Activated T-cell treated with anti-CD3 and anti-CD28 coated beads for 48 hours (primary cell): ENCODE measurements around the gene FITM1.
A peak's percentile ranks its signal among the peaks of the same experiment; 100 is the strongest.

Experiments
- DNase-seq: peaks from one replicate; pipeline ENCODE4 v3.0.0-alpha.2; 2020; ENCODE audit warnings: low read depth

The FITM1 gene

DNA sequence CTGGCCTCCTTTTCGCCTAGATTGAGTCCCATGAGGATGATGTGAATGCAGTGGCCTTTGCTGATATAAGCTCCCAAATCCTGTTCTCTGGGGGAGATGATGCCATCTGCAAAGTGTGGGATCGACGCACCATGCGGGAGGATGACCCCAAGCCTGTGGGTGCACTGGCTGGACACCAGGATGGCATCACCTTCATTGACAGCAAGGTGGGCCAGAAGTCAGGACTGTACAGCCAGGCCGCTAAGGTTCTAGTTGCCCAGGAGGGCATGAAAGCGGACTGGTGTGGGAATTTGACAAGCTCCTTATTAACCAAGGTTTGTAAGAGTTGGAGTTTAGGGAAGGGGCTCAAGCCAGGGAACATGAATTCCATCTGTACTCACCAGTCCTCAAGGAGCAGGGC, 10.8 kb upstream of the FITM1 start:
- no peak for DNase-seq

- DNase-seq: no peak
Measured at GRCh38 chr14:24121210-24121609, 9.2 kb upstream of the FITM1 start.

DNA sequence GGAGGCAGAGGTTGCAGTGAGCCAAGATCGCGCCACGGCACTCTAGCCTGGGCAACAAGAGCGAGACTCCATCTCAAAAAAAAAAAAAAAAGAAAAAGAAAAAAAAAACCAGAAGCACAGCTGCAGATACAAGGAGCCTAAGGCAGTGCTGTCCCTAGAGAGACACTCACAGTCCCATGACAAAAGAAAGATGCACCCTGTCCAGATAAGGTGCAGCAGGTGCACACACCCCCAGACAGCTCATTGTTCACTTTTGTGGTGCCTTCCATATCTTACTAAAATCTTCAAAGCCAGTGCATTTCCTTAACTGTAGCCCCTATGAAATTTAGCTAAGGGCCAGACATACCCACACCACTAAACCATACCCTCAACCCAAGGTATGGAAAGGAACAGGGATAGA, 8.0 kb upstream of the FITM1 start:
- no peak for DNase-seq

GRCh38 chr14:24122898-24123297, 7.6 kb upstream of the FITM1 start:
- no peak for DNase-seq

DNA sequence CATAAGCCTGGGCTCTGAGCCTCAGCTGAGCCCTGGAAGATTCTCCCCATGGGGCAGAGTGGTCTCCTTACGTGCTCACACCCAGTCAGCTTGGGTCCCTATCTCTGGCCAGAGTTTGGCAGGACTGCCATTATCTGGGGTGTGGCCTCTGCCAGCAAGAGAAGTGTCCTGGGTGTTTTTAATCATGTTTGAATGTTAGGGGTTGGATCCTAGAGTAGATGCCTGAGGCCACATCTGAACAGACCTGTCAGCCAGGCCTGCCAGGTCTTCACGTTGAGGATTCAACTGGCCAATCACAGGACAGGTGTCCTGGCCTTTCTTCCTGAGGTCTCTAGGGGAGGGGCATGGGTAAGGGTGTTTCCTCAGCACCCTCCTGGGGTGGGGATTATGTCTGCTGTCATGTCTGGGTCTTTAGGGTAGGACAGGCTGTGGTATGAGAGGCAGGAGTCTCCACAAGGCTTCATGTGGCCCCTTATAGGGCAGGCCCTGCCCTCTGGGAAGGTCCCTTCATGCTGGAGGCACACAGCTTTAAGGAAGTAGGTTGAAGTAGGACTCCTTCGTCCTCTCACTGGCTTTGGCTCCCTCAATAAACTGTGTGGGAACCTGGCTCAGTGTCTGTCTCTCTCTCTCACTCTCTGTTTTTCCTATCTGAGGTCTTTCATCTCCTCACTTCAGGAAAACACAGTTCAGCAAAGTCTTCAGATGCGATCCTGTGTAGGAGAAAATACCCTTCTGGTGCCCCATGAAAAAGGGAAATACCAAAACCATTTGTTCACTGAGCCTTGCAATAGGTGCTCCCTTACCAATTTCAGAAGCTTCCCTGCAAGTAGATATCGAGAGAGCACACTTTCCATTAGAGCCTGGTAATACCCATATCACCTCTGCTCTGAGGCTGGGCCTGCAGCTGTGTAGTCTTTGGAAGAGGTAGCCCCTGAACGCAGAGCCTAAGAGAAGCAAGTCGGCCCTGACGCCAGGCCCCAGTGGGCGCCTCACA, 6.7 kb upstream of the FITM1 start:
- no peak for DNase-seq

DNA sequence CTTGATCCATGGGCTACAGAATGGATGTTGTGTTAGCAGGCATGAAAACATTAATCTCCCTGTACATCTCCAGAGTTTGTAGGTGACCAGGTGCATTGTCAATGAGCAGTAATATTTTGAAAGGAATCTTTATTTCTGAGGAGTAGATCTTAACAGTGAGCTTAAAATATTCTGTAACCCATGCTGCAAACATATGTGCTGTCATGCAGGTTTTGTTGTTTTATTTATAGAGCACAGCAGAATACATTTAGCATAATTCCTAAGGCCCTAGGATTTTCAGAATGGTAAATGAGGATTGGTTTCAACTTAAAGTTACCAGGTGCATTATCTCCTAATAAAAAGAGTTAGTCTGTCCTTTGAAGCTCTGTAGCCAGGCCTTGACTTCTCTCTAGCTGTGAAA, 3.5 kb upstream of the FITM1 start:
- no peak for DNase-seq

DNA sequence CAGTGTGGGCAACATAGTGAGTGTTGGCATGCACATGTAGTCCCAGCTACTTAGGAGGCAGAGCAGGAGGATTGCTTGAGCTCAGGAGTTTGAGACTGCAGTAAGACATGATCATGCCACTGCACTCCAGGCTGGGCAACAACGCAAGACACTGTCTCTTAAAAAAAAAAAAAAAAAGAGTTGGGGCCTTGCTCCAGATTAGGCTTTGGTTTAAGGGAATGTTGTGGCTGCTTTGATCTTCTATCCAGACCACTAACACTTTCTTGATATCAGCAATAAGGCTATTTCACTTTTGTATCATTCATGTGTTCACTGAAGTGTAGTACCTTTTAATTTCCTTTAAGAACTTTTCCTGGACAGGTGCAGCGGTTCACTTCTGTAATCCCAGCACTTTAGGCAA, 2.8 kb upstream of the FITM1 start:
- no peak for DNase-seq

DNA sequence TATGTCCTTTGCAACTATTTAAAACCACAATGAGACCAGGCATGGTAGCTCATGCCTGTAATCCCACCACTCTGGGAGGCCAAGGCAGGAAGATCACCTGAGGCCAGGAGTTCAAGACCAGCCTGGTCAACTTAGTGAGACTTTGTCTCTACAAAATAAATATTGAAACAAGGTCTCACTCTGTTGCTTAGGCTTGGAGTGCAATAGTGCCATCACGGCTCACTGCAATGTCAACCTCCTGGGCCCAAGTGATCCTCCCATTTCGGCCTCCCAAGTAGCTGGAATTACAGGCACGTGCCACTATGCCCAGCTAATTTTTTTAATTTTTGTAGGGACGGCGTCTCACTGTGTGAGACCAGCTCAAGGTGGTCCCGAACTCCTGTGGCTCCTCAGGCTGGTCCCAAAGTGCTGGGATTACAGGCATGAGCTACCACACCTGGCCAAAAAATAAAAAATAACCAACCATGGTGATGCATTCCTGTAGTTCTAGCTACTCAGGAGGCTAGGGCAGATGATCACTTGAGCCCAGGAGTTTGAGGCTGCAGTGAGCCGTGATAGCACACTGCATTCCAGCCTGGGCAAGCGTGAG, 955 bp upstream of the FITM1 start:
- DNase-seq: no peak

DNA sequence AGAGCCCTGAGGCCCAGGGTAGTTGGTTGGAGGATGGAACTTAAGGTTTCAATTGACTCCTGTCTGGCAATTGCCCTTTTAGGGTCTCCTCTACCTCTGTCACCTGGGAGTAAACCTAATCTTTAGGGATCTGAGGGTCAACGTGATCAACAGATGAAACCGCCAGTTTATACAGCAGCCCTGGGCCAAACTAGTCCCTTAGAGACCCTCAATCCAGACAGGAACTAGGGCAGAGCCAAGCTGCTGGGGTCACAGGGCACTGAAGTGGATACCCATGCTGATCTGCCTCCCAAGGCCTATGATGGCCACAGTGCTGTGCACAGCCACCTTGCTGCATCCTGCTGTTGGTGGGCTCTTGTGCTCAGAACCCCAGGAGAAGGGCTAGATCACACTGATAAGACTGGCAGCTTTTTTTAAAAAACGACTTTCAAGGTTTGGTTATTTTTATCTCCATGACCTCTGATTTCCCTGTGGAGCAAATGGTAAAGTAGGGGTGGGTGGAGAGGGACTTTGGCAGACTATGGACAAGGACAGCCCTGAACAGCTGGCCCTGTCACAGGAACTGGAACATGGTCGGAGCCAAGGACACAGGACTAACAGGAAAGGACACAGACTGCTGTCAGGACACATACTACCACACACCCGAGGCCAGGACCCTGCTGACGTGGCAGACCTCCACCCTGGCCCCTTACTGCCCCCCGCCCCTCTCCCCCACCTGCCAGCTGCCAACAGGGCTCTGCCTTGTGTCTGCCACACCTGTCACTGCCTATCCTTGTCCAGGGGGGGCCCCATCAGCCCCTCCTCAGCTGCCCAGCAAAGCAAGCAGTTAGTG, 474 bp downstream of the FITM1 start:
- DNase-seq: no peak

GRCh38 chr14:24131549-24131966, 1.1 kb downstream of the FITM1 start:
- no peak for DNase-seq

DNA sequence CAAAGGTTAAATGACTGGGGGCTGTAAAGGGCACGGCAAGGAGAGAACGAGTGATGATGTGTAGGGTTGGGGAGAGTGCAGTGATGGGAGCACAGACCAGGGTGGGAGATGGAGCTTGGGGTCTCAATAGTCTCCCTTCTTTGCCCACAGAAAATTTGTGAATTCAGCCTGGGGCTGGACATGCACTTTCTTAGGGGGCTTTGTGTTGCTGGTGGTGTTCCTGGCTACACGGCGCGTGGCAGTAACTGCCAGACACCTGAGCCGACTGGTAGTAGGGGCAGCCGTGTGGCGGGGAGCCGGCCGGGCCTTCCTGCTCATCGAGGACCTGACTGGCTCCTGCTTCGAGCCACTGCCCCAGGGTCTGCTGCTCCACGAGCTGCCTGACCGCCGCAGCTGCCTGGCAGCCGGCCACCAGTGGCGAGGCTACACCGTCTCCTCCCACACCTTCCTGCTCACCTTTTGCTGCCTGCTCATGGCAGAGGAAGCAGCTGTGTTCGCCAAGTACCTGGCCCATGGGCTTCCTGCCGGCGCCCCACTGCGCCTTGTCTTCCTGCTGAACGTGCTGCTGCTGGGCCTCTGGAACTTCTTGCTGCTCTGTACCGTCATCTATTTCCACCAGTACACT, 1.7 kb downstream of the FITM1 start:
- no peak for DNase-seq

DNA sequence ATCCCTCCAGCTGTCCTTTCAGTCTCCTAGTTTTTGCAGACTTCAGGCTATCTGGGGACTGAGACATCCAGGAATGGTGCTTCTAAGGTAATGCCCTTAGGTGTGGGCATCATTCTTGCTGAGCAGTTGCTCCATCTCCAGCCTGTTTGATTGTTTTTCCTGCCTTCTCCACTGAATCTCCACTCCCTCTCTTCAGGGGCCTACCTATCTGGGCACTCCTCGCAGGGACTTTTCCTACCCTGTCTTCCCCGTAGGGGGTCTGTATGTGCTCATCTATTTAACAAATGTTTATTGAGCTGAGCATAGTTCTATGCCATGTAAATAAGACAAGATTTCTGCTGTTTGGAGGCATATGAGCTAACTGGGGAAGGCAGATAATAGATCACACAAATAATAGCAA, 2.5 kb downstream of the FITM1 start:
- no peak for DNase-seq

- no peak for DNase-seq
Measured at GRCh38 chr14:24133735-24134134, 3.3 kb downstream of the FITM1 start.

DNA sequence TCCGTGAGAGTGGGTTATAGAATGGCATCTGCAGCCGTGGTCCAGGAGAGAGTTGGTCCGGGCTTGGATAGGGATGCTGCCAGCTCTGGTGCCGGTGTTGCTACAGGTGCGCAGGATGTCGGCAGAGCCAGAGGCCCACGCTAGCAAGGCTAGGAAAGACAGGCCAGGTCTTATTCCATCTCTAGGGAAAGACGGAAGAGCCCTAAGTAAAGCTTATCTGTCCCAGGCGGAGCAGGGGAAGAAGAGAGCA, 5.0 kb downstream of the FITM1 start:
- no peak for DNase-seq

DNA sequence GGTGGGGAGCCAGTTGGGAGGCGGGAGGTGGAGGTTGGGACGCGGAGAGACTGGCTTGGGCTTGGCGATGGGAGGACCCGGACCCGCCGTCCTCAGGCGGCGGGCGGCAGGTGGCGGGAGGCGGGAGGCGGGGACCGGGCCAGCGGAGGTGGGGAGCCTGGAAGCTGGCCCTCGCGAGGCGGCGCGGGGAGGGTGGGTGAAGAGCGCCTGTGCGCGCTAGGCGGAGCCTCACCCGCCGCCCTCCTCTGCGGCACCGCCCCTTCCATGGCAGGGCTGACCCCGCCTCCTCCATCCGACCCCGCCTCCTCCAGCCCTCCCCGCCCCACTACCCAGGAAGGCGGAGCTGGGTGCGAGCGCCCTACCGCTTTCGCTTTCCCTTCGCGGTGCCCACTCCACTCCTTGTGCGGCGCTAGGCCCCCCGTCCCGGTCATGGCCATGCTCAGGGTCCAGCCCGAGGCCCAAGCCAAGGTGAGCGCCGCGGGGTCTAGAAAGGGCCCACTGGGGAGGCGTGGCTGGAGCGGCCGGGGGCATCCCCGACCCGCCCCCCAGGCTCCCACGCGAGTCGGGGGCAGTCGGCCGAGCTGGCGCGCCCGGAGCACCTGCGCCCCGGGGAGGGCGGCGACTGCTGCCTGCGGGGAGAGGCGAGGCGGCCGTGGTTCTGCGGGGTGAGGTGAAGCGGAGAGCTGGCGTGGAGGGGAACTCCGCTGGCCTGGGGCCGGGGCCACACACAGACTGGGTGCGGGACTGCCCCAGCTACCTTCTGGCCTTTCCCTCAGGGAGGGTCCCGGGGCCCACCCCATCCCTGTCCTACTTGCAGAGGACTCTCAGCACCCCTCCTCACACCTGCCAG, 5.6 kb downstream of the FITM1 start, which contains the start of gene PSME1:
PSME1 (plus strand) TSS at position 361 of the 850 bp plus-strand sequence; CDS start at position 430, 69 bp downstream.
- DNase-seq: peak; percentile 94

- DNase-seq: no peak
Measured at GRCh38 chr14:24136684-24137528, 6.4 kb downstream of the FITM1 start.

- no peak for DNase-seq
Measured at GRCh38 chr14:24137529-24138395, 7.3 kb downstream of the FITM1 start.

- no peak for DNase-seq
Measured at GRCh38 chr14:24138396-24139271, 8.2 kb downstream of the FITM1 start.
